CD4-positive, alpha-beta T cell treated with Interleukin-4 for 1 hour (primary cell): ENCODE data around the gene ELAVL3.

ENCODE experiments used
- DNase-seq, 2 donors: peaks; one replicate each; pipeline ENCODE4 v3.0.0-alpha.2; 2020 to 2022

Gene ELAVL3

DNA sequence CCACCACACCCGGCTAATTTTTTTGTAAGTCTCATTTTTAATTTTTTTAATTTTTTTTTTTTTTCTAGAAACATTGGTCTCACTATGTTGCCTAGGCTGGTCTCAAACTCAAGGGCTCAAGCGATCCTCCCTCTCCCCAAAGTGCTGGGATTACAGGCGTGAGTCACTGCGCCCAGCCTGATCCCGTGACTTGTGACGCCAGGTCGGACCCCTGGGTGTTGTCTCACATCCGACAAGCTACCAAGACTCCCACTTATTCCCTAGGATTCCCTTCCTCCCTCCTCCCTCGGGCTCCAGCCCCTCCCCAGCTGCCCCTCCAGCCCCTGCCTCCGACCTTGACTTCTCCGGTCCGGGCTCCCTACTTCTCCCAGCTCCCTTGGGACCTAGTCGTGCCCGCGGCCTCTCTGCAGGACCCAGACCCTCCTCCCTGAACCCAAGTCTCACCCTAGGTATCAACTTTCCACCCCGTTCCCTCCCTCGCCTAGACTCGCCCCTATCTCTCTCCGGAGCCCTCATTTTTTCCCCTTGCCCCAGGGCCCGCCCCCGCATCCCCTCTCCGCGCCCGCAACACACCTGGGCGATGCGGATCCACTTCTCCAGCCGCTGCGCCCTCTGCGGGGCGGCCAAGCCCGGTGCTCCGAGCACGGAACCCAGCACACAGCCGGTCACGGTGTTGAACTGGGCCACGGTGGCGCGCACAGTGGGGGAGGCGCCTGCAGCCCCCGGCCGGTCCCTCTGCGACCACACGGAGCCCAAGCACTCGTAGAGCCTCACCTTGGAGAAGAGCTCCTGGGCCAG is 74.8 kb downstream of the ELAVL3 start:
- DNase-seq: peak; percentile 27 to 37

DNA sequence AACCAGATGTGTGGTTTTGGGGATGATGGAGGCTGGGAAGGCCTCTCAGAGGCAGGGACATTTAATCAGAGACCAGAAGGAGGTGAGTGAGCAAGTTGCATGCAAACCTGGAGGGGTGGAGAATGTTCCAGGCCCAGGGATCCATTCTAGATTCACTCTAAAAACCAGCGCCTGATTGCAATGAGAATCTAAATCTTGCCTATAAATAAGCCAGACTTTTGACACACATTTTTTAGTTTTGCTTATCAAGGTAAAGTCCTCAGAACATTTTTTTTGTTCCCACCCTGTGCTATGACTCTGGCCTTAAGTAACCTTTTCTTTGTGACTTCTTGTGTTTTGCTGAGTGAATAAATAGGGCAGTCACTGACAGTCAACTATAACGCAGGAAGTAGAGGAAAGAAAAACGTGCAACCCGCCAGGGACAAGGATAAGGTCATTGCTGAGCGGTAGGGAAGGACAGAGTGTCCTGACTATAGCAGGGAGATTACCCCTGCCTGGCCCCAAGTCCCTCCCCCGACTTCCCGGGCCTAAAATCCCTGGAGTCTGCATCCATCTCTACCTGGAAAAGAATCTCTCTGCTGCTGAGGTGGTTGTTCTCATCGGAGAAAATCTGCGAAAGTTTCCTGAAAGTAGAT is 76.1 kb downstream of the ELAVL3 start:
- DNase-seq: no peak

- no peak for DNase-seq
Observed at GRCh38 chr19:11401808-11402543, 78.9 kb downstream of the ELAVL3 start.
